ENCODE measurements around the gene ATG4C. TPM values are rescaled to one million over a fixed set of nuclear protein-coding genes. Genes with fewer than 3 reads are reported as not detected.

The ATG4C gene
- total and polyA plus RNA-seq, 2 of the 4 experiments (the other 2 are of a cell fraction) = 4.7 to 7.2 TPM

DNA sequence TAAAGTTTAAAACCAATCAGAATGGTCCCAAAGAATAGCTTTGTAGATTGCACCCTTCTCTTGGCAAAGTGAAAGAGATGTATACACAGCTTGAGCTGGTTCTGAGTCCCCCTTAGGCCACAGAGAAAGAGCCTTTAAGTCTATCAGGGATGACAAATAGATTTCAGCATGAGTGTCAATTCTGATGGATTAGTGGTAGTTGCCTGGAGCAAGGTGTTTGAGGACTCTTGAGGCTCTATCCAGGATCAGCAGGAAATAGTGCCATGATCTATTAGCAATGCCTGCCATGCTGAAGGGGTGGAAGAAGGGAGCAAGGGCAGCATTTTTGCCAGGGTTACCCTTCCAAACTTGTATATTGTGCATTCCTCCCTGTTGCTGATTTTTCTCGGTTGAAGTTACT is 116.6 kb downstream of the ATG4C start:
- H2BK5ac ChIP-seq (ENCODE audit: low read depth, low read length, poor library complexity, severe bottlenecking) = no peak overlapping the region
- ATAC-seq (ENCODE audit: low read depth) = no peak
- no peak overlapping the region for H3K27ac ChIP-seq (ENCODE audit: insufficient read depth, low read length)
- CTCF ChIA-PET = no interaction called here
- H4K8ac ChIP-seq (ENCODE audit: low read depth in 2 of 2, low read length in 2 of 2) = no peak overlapping the region
- no CpG with 5 or more reads among the region's 1 CpG for WGBS, 2 experiments (ENCODE audit: extremely low coverage in 2 of 2, insufficient read length in 1 of 2)
- H3K79me1 ChIP-seq (ENCODE audit: low read depth in 1 of 2, low read length in 2 of 2) = no peaks in the 10 kb centered on the region
- H3K4me1 ChIP-seq (ENCODE audit: control insufficient read depth, insufficient read depth, low read length) = no peaks in the 10 kb centered on the region
- intact Hi-C loops (cut with micrococcal nuclease) = no loop called here
- H3K23ac ChIP-seq (ENCODE audit: low read depth, low read length) = no peak overlapping the region
- POLR2A ChIA-PET (ENCODE audit: unreplicated experiment) = no interaction called here
- no peak overlapping the region for H4K91ac ChIP-seq (ENCODE audit: insufficient read depth, low read depth, low read length)
- H3K27me3 ChIP-seq (ENCODE audit: control insufficient read depth, insufficient read depth, low read length) = peaks cover 6% of the 10 kb centered on the region
- no peak overlapping the region for H4K5ac ChIP-seq (ENCODE audit: low read depth, low read length)
- dilution Hi-C loops (cut with HindIII; ENCODE audit: low sequenced_read_pairs, unreplicated experiment) = no loop called here
- in situ Hi-C loops (cut with MboI; ENCODE audit: low sequenced_read_pairs) = no loop called here
- H3K36me3 ChIP-seq (ENCODE audit: control insufficient read depth, insufficient read depth, low read length) = no peaks in the 10 kb centered on the region
- H2AFZ ChIP-seq (replicated peaks; ENCODE audit: low read length, poor library complexity) = no peak overlapping the region
- H3K9me3 ChIP-seq (ENCODE audit: control insufficient read depth, insufficient read depth, low read length) = no peaks in the 10 kb centered on the region
- no peak overlapping the region for H3K56ac ChIP-seq (ENCODE audit: extremely low read depth, insufficient read depth, low read length)
- TF ChIP-seq MXI1 (IDR thresholded peaks at IDR 0.05; ENCODE audit: borderline replicate concordance, low read depth, low read length) (no peak), MAZ (IDR thresholded peaks at IDR 0.05; ENCODE audit: borderline replicate concordance, low read depth, low read length) (no peak), RCOR1 (IDR thresholded peaks at IDR 0.05; ENCODE audit: insufficient replicate concordance, low read length) (no peak), CEBPB (IDR thresholded peaks at IDR 0.05; ENCODE audit: low read depth, low read length) (no peak), CHD1 (IDR thresholded peaks at IDR 0.05; ENCODE audit: low read depth, low read length) (no peak), NFE2L2 (IDR thresholded peaks at IDR 0.05; ENCODE audit: low read depth, low read length) (no peak)
- TF ChIP-seq, protein P1, sequence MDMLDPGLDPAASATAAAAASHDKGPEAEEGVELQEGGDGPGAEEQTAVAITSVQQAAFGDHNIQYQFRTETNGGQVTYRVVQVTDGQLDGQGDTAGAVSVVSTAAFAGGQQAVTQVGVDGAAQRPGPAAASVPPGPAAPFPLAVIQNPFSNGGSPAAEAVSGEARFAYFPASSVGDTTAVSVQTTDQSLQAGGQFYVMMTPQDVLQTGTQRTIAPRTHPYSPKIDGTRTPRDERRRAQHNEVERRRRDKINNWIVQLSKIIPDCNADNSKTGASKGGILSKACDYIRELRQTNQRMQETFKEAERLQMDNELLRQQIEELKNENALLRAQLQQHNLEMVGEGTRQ (IDR thresholded peaks at IDR 0.05; ENCODE audit: low read depth, low read length) = no peak
- TF ChIP-seq, protein P2, sequence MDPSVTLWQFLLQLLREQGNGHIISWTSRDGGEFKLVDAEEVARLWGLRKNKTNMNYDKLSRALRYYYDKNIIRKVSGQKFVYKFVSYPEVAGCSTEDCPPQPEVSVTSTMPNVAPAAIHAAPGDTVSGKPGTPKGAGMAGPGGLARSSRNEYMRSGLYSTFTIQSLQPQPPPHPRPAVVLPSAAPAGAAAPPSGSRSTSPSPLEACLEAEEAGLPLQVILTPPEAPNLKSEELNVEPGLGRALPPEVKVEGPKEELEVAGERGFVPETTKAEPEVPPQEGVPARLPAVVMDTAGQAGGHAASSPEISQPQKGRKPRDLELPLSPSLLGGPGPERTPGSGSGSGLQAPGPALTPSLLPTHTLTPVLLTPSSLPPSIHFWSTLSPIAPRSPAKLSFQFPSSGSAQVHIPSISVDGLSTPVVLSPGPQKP (IDR thresholded peaks at IDR 0.05; ENCODE audit: borderline replicate concordance, low read depth, low read length) = no peak
- TF ChIP-seq, protein P3, sequence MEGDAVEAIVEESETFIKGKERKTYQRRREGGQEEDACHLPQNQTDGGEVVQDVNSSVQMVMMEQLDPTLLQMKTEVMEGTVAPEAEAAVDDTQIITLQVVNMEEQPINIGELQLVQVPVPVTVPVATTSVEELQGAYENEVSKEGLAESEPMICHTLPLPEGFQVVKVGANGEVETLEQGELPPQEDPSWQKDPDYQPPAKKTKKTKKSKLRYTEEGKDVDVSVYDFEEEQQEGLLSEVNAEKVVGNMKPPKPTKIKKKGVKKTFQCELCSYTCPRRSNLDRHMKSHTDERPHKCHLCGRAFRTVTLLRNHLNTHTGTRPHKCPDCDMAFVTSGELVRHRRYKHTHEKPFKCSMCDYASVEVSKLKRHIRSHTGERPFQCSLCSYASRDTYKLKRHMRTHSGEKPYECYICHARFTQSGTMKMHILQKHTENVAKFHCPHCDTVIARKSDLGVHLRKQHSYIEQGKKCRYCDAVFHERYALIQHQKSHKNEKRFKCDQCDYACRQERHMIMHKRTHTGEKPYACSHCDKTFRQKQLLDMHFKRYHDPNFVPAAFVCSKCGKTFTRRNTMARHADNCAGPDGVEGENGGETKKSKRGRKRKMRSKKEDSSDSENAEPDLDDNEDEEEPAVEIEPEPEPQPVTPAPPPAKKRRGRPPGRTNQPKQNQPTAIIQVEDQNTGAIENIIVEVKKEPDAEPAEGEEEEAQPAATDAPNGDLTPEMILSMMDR (conservative IDR thresholded peaks at IDR 0.05; ENCODE audit: low read depth, low read length) = no peak
- H2AK9ac ChIP-seq (replicated peaks; ENCODE audit: low read depth, low read length, poor library complexity) = no peak overlapping the region
- H3K14ac ChIP-seq (replicated peaks; ENCODE audit: low read depth, low read length) = no peak overlapping the region
- H2BK20ac ChIP-seq (ENCODE audit: low read depth, low read length) = no peak overlapping the region
- no peak for DNase-seq
- H3K18ac ChIP-seq (ENCODE audit: low read depth, low read length) = no peak overlapping the region
- no peaks in the 10 kb centered on the region for H4K20me1 ChIP-seq (ENCODE audit: insufficient read depth, low read length)
- H2BK15ac ChIP-seq (ENCODE audit: low read depth, low read length) = no peak overlapping the region
- BruUV-seq (replicated peaks) = no TSS peak
- no peak overlapping the region for H3K4ac ChIP-seq (ENCODE audit: low read depth, low read length)
- H3K9me1 ChIP-seq (ENCODE audit: insufficient read depth, low read length) = no peaks in the 10 kb centered on the region
- H3K9ac ChIP-seq (ENCODE audit: low read depth, low read length) = no peak overlapping the region
- H3K4me2 ChIP-seq (ENCODE audit: low read depth, low read length) = no peak overlapping the region
- no peak overlapping the region for H2AK5ac ChIP-seq (ENCODE audit: low read depth, low read length)
- H3K4me3 ChIP-seq (ENCODE audit: insufficient read depth, low read depth, low read length) = no peak overlapping the region
- H2BK120ac ChIP-seq (ENCODE audit: low read depth, low read length) = no peak overlapping the region

Data from IMR-90 (cell line).